COLO668 (cell line): ENCODE results near the gene SDK1.
A peak's percentile ranks its signal among the peaks of the same experiment; 100 is the strongest.

Experiments used
- DNase-seq: peaks from one replicate; lab custom pipeline; 2025; ENCODE audit not compliant: unreplicated experiment; lab: John Stamatoyannopoulos, UW

Gene SDK1, protein sequence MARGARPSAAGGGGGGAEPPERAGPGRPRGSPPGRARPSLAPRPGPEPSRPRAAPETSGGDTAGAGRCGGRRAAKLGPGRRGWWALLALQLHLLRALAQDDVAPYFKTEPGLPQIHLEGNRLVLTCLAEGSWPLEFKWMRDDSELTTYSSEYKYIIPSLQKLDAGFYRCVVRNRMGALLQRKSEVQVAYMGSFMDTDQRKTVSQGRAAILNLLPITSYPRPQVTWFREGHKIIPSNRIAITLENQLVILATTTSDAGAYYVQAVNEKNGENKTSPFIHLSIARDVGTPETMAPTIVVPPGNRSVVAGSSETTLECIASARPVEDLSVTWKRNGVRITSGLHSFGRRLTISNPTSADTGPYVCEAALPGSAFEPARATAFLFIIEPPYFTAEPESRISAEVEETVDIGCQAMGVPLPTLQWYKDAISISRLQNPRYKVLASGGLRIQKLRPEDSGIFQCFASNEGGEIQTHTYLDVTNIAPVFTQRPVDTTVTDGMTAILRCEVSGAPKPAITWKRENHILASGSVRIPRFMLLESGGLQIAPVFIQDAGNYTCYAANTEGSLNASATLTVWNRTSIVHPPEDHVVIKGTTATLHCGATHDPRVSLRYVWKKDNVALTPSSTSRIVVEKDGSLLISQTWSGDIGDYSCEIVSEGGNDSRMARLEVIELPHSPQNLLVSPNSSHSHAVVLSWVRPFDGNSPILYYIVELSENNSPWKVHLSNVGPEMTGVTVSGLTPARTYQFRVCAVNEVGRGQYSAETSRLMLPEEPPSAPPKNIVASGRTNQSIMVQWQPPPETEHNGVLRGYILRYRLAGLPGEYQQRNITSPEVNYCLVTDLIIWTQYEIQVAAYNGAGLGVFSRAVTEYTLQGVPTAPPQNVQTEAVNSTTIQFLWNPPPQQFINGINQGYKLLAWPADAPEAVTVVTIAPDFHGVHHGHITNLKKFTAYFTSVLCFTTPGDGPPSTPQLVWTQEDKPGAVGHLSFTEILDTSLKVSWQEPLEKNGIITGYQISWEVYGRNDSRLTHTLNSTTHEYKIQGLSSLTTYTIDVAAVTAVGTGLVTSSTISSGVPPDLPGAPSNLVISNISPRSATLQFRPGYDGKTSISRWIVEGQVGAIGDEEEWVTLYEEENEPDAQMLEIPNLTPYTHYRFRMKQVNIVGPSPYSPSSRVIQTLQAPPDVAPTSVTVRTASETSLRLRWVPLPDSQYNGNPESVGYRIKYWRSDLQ (N-terminal part only)

DNA sequence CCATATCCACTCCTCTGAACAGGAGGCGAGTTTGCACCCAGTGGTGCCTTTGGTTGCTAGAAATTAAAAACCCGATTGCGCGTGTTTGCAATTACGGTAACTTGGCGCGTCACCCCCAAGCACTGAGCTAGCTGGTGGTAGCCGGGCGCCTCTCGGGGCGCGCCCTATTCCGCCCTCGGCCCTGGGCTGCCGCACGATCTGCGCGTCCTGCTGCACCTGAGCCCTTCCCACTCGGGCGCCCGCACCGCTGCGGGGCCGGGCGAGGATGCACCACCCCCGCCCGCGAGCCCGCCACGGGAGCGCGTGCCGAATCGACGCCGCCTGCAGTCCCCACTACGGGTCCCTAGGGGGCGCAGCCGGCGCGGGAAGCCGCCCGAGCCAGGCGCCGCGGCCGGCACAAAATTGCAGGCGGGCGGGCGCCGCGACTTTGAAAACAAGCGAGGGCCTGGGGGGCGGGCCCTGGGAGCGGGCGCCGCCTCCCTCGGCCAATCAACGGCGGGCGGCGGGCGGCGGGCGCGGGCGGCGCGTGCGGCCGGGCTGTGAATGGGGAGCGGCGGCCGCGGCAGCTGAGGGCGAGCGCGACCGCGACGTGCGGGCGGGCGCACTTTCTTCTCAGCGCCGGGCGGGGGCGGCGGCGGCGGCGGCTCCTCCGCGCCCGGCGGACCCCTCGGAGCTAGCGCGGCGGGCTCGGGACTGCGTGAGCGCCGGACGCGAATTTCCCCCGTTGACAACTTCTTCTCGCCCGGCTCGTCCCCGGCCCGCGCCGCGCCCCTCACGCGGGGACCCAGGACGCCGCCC lies at the start of gene SDK1:
Gene SDK1, plus strand, starts transcription at position 602 of the 798 bp plus-strand sequence. CDS start 335 bp downstream, outside the sequence.
- peak; percentile 99 for DNase-seq

DNA sequence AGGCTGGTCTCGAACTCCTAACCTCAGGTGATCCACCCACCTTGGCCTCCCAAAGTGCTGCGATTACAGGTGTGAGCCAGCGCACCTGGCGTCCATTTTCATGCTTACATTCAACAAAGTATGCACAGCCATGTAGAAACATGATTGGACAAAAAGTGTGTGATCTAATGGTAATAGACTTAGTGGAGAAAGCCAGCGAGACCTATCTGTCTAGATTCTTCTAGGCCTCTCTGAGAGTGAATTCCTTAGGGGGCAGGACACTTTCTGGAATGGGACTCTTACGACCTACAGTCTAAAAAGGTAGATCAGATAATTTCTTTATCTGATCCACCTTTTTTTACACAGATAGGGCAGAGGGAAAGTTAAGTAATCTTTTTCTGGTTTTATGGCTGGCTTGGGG lies 46.3 kb upstream of the SDK1 start:
- DNase-seq = no peak

DNA sequence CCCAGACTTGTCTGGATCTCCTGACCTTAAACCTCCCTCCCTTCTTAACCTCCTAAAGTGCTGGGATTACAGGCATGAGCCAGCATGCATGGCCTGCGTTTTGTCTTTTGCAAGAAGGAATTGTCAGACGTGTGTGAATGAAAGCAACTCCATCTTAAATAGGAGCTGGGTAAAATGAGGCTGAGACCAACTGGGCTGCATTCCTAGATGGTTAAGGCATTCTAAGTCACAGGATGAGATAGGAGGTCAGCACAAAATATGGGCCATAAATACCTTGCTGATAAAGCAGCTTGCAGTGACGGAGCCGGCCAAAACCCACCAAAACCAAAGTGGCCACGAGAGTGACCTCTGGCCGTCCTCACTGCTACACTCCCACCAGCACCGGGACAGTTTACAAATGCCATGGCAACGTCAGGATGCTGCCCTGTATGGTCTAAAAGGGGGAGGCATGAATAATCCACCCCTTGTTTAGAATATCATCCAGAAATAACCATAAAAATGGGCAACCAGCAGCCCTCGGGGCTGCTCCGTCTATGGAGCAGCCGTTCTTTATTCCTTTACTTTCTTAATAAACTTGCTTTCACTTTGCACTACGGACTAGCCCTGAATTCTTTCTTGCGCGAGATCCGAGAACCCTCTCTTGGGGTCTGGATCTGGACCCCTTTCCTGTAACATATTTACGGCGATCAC lies 41.2 kb upstream of the SDK1 start:
- DNase-seq = no peak

DNA sequence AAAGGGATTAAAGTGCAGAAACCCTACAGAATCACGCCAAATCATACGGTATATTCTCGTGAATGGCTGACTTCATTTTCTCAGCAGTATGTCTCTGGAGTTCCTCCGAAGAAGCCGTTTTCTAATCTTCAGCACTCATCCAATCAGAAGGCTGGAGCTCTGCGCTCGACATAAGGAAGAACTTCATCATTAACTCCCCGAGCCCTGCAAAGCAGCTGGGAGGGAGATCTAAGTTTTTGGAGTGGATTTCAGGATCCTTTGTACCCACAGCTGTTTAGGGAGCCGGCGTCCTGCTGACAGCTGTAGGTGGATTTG lies 40.7 kb upstream of the SDK1 start:
- DNase-seq = no peak

DNA sequence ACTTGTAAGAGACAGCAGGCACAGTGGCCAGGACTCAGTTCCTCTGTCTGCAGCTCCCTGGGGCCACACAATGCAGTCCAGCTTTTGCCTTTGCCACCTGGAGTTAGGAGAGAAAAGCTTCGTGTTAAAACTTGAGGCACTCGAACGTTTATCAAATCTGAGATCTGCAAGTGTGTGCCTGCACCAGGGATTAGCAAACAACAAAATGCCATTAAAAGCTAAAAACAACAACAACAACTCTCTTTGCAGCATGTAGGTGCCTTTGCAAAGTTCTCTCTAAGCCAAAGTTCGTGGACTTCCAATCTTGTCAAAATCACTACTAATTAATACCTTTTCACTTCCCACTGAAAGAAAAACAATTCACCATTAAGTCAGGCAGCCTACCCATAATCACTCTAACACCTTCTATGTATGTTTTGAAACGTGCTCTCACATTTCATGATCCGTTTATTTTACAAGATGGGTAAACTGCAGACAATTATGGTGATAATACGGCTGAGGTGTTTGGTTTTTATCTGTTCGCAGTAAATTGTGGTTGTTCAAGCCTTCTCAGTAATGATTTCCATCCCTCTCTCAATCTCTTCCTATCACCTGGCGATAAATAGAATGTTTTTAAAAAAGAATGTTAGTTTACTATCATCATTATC lies 36.2 kb upstream of the SDK1 start:
- DNase-seq = no peak

DNA sequence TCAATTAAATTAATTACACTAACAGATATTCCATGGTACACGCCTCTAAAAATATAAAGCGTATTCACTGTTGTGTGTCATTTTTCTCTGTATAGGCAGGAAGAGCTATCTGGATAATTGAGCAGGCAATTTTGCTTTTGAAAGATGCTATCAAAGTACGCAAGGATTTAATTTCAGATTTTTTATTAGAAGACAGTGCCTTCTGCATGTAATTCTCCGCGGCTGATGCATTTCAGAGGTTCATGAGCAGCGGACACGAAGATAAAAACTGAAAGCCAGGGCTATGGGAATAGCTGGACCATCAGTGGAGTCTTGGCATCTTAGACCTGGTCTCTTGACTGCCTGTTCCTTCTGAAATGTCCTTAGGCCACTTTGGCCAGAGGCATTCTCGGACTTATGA lies 35.7 kb upstream of the SDK1 start:
- DNase-seq = no peak

DNA sequence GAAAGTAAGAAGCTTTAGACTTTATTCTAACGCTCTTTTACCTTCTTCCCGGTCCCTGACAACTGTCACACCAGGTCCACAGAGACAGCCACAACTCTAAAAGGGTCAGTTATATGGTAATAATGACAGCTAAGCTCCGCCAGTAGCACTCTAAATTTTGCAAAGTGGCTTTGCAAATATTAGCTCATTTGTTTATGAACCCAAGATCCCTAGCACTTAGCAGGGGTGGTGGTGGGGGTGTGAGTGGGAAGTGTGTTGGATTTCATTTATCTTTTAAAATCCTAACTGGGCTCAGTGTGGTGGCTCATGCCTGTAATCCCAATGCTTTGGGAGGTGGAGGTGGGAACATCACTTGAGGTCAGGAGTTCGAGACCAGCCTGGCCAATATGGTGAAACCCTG lies 34.8 kb upstream of the SDK1 start:
- no peak for DNase-seq

DNA sequence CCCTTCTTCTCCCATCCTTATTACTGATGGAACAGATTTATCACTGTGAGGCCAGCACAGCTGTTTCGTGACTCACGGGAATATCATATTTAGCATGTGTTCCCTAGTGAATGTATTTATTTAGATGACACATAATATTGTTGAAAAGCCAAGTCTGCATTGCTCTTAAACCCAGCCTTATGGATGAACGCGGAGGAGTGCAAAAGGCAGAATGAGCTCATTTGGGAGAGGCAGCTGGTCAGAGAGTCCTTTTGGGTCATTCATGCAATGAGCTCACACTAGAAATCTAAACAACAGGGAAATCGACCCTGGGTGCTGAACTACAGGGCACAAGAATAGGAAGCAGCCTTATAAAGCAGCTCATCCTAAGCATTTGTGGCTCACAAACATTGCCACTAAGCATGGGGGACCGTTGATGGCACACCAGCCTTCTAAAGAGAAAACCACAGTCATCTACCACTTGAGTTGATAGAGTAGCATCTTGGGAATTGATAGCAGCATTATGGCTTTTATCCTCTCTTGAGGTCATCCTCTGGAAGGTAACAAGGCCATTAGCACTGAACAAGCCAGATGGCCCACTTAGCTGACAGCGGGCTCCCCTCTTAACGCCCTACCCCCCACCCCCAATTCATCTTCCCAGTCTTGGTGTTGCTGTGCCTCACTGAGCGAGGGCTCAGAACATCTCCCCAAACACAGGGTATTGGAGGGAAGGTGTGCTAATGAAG lies 32.9 kb upstream of the SDK1 start:
- DNase-seq = peak; percentile 86

DNA sequence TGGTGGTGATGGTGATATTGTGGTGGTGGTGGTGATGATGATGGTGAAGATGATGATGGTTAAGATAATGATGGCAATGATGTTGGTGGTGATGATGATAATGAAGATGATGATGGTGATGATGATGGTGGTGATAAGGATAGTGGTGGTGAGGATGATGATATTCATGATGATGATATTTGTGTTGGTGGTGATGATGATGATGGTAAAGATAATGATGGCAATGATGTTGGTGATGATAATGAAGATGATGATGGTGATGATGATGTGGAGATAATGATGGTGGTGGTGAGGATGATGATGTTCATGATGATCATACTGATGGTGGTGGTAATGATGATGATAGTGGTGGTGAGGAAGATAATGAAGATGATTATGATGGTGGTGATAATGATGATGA lies 30.7 kb upstream of the SDK1 start:
- DNase-seq = no peak

DNA sequence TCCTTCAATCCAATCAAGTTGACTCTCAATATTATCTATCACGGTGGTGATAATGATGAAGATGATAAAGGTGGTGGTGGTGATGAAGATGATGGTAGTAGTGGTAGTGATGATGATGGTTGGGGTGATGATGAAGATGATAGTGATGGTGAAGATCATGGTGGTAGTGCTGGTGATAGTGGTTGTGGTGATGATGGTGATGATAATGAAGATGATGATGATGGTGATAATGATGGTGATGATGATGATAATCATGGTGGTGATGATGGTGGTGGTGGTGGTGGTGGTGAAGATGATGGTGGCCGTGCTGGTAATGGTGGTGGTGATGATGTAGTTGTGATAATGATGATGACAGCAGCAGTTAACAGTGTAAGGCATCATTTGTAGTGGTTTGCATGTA lies 29.8 kb upstream of the SDK1 start:
- DNase-seq = no peak

DNA sequence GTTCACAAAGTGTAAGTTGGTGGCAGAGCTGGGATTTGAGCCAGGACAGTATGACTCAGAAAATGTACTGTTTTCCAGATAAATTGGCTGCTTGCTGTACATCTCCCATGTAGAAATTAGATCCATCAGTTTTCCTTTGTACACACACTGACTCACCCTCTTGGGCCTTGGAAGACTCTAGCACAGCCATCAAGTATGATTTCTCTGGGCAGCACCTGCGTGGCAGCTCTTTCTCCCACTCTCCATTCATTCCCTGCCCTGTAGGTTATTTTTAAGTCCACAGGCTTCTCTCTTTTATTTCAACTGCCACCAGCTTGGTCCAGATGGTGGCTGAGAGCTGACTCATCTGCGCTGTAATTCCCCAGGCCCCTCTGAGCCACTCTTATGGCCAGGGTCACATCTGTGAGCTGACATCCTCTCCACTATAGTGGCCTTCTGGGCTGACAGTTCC lies 28.3 kb upstream of the SDK1 start:
- DNase-seq = peak; percentile 59

DNA sequence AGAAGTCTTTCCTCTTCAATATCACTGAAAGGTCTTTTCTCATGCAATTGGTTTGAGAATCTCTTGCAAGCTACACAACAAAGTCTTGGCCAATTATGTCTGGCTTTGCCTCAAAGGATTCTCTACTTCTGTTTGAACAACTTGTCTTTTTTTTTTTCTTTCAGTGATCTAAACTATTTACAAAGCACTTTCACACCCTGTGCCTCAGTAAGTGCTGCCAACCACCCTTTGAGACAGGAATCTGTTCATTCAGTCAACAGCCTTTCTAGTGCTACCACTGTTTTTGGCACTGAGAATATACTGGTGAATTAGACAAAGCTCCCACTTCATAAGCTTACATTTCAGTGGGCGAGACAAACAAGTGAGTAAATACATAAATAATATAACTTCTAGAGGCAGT lies 26.9 kb upstream of the SDK1 start:
- no peak for DNase-seq

DNA sequence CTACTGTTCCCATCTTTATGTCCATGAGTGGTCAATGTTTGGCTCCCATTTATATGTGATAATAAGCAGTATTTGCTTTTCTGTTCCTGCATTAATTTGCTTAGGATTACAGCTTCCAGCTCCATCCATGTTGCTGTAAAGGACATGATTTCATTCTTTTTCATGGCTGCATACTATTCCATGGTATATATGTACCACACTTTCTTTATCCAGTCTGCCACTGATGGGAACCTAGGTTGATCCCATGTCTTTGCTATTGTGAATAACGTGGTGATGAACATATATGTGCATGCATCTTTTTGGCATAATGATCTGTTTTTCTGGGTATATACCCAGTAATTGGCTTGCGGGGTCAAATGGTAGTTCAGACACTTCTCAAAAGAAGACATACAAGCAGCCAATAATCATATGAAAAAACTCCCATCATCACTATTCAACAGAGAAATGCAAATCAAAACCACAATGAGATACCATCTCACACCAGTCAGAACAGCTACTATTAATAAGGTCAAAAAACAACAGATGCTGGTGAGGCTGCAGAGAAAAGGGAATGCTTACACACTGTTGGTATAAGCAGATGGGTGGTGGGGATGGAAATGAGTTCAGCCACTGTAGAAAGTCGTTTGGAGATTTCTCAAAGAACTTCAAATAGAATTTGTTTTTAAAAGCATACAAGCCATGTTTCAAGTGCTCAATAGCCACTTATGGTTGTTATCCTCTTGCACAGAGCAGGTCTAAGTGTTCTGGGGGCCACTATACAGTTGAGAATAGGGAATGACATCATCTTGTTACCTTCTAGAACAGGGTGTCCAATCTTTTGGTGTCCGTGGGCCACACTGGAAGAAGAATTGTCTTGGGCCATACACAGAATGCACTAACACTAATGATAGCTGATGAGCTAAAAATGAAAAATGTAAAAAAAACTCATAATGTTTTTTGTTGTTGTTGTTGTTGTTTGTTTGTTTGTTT lies 23.2 kb upstream of the SDK1 start:
- DNase-seq = no peak

DNA sequence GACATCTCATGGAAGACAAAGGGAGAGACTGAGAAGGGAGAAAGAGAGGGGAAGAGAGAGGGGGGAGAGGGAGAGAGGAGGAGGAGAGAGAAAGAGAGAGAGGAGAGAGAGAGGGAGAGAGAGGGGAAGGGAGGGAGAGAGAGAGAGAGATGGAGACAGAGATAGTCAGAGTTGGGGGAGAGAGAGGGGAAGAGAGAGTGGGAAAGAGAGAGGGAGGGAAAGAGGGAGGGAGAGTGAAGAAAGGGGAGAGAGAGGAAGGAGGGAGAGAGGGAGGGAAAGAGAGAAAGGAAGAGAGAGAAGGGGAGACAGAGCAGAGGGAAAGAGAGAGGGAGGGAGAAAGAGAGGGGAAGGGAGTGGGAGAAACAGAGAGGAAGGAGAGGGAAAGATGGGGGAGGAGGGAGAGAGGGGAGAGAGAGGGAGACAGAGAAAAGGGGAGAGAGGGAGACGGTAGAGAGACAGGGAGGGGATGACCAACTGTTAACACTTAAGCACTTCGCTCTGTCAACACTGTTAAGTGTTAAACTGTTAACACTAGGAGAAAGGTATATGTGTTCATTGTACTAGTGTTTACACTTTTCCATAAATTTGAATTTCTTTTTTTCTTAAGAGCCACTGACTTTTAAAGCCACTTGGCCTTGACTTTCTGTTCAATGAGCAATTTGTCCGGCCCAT lies 21.8 kb upstream of the SDK1 start:
- DNase-seq = no peak

DNA sequence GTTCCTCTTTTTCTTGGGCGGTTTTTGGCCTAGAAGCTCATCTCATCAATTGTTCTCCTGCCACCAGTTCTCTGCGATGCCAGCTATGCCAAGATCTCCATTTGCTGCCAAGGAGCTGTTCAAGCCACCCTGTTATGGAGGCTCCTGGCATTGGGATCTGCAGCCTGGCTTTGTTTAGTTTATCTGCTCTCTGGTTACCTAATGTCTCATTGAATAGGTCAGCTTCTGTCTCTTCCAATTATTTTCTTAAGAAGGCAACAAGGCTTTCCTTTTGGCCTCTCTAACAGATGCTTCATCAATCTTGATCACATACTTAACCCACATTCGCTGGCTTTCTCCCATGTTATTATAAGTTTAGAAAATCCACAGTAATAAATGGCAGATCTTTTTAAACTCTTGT lies 20.6 kb upstream of the SDK1 start:
- DNase-seq = no peak

DNA sequence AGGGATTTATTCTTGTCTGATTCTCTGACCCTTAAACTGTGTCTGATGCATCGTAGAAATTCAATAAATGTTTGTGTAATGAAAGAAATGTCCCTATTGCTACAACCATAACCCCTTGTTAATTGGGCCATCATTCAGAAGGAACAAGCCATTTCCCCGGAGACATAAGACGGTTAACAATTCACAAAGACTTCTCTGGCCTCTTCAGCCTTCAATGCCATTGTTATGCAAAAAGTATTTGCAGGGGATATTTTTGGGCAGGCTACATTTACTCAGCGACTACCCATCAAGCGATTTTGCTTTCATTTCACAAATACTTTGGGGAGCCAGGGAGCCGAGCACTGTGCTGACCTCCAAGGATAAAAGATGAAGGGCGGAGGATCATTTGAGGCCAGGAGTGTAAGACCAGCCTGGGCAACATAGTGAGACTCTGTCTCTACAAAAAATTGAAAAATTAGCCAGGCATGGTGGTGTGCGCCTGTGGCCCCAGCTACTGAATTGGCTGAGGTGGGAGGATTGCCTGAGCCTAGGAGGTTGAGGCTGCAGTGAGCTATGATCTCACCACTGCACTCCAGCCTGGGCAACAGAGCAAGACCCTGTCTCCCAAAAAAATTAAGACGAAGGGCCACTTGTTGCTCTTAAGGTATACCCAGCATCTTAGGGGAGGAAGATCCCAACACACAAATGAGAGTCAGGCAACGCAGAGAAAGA lies 20.0 kb upstream of the SDK1 start:
- no peak for DNase-seq

DNA sequence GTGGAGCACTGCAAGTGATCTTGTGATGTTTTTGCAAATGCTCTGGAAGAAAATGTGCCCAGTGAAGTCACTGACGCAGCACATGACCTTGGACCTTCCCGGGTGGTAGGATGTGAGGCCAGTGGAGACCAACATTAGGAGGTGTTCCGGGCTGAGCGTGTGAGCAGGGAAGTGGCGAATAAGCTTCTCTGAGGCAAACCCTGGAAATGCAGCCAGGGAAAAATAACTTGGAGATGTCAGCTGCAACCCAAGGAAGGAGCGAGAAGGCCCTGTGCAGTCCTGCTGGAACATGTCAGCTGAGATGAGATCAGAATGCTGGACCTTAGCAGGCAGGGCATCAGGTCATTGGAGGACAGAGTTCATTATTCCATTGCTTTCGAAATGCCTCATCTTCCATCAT lies 18.6 kb upstream of the SDK1 start:
- DNase-seq = no peak
